GM18858 (cell line): ENCODE data around the gene TBC1D2.

Experiments used
- ATAC-seq: cut with Tn5 transposase; IDR thresholded peaks from one replicate; pipeline ENCODE4 v1.9.1; 2021; ENCODE audit not compliant: unreplicated experiment

TBC1D2 gene

GRCh38 chr9:98218562-98219363, 36.7 kb downstream of the TBC1D2 start:
- no peak for ATAC-seq

GRCh38 chr9:98217255-98217654, 38.2 kb downstream of the TBC1D2 start:
- no peak for ATAC-seq

GRCh38 chr9:98216391-98216790, 39.1 kb downstream of the TBC1D2 start:
- ATAC-seq = no peak

- ATAC-seq = no peak
Observed at GRCh38 chr9:98215821-98216220, 39.6 kb downstream of the TBC1D2 start.

- no peak for ATAC-seq
Observed at GRCh38 chr9:98215271-98215670, 40.2 kb downstream of the TBC1D2 start.

GRCh38 chr9:98214811-98215210, 40.6 kb downstream of the TBC1D2 start:
- no peak for ATAC-seq

- ATAC-seq = no peak
Observed at GRCh38 chr9:98211260-98211659, 44.2 kb downstream of the TBC1D2 start.

GRCh38 chr9:98210435-98210834, 45.0 kb downstream of the TBC1D2 start:
- ATAC-seq = no peak

GRCh38 chr9:98209530-98209929, 45.9 kb downstream of the TBC1D2 start:
- ATAC-seq = no peak

- no peak for ATAC-seq
Observed at GRCh38 chr9:98208635-98209034, 46.8 kb downstream of the TBC1D2 start.

- no peak for ATAC-seq
Observed at GRCh38 chr9:98207606-98208005, 47.8 kb downstream of the TBC1D2 start.

GRCh38 chr9:98206754-98207153, 48.7 kb downstream of the TBC1D2 start:
- ATAC-seq = no peak

GRCh38 chr9:98204692-98205091, 50.8 kb downstream of the TBC1D2 start:
- no peak for ATAC-seq

GRCh38 chr9:98203153-98203552, 52.3 kb downstream of the TBC1D2 start:
- ATAC-seq = no peak

GRCh38 chr9:98202252-98202651, 53.2 kb downstream of the TBC1D2 start:
- no peak for ATAC-seq

- no peak for ATAC-seq
Observed at GRCh38 chr9:98201749-98202148, 53.7 kb downstream of the TBC1D2 start.

GRCh38 chr9:98201102-98201501, 54.3 kb downstream of the TBC1D2 start:
- no peak for ATAC-seq

GRCh38 chr9:98199388-98200033, 55.9 kb downstream of the TBC1D2 start:
- ATAC-seq = no peak

- ATAC-seq = no peak
Observed at GRCh38 chr9:98195671-98196070, 59.8 kb downstream of the TBC1D2 start.

GRCh38 chr9:98193336-98193944, 62.0 kb downstream of the TBC1D2 start:
- no peak for ATAC-seq

GRCh38 chr9:98192503-98193335, 62.7 kb downstream of the TBC1D2 start, which contains the start of gene CORO2A:
Gene CORO2A (minus strand): TSS chr9:98192637. CDS start chr9:98157660, 34,977 bp downstream.
- ATAC-seq = no peak
